HG03159 (cell line): ENCODE measurements around the gene INTS1.

Experiments
- ATAC-seq: cut with Tn5 transposase; IDR thresholded peaks from one replicate; pipeline ENCODE4 v1.9.1; 2021; ENCODE audit warnings: mild to moderate bottlenecking, moderate library complexity; ENCODE audit not compliant: unreplicated experiment

The INTS1 gene

GRCh38 chr7:1490837-1491236, 13.4 kb downstream of the INTS1 start:
- no peak for ATAC-seq

- no peak for ATAC-seq
Measured at GRCh38 chr7:1489336-1489735, 14.9 kb downstream of the INTS1 start.

DNA sequence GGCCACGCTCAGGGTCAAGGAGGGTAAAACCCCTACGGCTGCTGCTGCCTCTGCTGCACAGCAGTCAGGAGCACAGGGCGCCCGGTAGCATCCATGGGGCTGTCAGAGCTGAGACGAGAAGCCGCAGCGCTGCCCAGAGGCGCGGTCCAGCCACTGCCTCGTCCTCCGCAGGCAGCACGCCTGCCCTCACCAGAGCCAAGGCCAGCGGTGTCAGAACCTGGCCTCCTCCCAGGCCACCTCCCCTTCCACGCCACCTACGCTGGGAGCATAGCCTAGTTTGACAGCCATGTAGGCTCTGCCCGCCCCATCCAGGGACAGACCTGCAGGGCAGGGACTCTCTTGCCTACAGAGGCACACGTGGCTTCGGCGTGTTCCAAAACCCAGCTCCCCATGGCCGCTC, 16.2 kb downstream of the INTS1 start:
- ATAC-seq: no peak

- no peak for ATAC-seq
Measured at GRCh38 chr7:1487466-1487865, 16.7 kb downstream of the INTS1 start.

DNA sequence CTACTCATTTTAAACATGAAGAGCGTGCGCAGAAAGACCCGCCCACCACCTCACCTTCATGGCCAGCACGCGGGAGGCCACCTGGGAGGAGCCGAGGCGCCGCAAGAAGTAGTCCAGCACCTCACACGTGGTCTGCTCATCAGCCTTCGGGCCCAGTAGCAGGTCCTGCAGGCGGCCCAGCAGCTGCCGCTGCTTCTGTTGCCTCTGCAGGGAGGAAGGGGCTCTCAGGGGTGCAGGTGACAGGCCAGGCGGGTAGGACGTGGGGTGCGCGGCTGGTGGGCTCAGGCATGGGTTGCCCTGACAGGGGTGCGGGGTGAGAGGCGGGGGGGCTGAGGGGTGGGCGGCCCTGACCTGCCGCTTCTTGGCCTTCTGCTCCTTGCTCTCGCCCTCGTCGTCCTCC, 17.6 kb downstream of the INTS1 start:
- no peak for ATAC-seq

GRCh38 chr7:1485156-1485555, 19.0 kb downstream of the INTS1 start:
- ATAC-seq: no peak

- ATAC-seq: no peak
Measured at GRCh38 chr7:1484569-1484968, 19.6 kb downstream of the INTS1 start.

- no peak for ATAC-seq
Measured at GRCh38 chr7:1483536-1484505, 20.4 kb downstream of the INTS1 start.

DNA sequence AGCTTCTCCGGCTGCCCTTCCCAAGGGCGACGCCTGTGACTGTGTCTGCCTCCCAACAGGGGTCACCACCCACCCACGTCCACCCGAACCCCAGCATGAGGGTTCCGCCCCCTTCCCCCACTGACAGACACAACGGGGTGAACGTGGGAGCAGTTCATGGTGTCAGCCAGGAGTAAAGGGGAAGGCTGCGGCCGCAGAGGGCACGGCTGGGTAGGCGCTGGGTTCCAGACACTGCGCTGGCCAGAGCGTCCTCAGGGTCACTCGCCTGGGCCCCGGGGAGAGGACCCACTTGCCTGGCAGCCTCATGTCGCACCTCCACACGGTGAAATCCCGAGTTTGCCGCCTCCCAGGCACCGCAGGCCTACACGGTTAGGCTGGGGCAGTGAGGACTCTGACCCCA, 21.1 kb downstream of the INTS1 start:
- ATAC-seq: no peak

GRCh38 chr7:1481300-1481699, 22.9 kb downstream of the INTS1 start:
- ATAC-seq: no peak

- ATAC-seq: no peak
Measured at GRCh38 chr7:1480670-1481069, 23.5 kb downstream of the INTS1 start.

- no peak for ATAC-seq
Measured at GRCh38 chr7:1479287-1479686, 24.9 kb downstream of the INTS1 start.

DNA sequence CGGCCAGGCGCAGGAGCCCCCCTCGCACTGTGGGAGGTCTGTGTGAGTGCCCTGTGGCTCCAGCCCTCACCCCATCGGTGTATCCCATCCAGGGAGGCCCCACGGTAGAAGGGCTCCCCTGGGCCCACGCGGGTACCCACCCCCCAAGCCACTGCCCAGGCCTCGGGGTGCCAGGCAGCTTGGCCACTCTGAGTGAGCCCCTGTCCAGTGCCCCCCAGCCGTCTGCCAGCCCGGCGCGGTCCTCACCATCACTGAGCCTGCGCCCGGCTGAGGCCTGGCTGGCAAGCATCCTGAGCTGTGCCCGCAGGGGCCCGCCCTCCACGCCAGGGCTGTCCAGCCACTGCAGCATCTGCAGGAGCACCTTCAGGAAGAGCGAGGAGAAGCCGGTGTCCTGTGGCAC, 25.7 kb downstream of the INTS1 start:
- no peak for ATAC-seq

DNA sequence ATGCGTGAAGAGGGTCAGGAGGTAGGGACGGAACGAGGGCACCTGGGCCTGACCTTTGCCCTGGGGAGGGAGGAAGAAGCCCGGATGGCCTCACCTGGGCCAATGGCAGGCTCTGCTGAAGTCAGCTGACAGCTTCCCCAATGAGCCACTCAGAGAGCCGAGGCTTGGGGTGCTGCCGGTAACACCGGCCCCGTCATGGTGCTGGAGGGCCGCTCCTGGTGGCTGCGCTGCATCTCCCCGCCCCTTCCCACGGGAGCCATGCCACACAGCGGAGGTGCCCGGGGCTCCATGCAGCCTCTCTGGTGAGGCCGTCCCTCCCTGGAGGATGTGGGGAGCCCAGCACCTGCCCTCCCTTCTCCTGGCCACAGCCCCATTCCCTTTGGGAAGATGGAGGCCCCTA, 27.3 kb downstream of the INTS1 start:
- ATAC-seq: no peak

- ATAC-seq: no peak
Measured at GRCh38 chr7:1475991-1476390, 28.2 kb downstream of the INTS1 start.

DNA sequence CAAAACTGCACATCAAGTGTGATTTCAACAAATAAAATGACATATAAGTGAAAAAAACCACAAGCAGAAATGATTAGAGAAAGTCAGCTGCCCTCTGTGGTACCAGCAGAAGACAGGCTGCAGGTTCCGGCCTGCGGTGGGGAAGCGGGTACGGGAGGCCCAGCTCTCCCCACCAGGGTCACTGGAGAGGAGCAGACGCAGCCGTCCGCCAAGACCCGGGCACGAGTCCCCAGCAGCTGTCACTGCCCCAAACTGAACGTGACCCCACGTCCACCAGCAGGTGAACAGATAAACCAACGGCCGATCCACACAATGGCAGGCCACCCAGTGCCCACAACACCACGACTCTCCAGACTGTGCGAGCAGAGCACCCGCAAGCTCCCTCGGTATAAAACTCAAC, 28.8 kb downstream of the INTS1 start:
- ATAC-seq: no peak

DNA sequence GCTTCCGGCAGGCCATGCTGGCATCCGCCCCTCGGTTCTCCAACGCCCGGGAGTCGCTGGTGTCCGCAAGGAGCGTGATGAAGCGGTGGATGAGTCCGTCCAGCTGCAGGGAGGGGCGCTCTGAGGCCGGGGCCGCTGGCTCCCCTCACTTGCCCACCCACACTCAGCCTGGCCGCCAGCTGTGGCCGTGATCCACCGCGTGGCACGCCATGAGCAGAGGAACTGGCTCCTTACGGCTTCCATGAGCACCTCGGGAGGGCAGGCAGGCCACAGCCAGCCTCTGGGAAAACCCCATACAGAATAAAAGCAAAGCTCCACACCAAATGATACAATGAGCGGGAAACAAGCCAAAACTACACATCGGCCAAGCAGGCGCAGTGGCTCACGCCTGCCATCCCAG, 29.5 kb downstream of the INTS1 start:
- ATAC-seq: no peak

- ATAC-seq: no peak
Measured at GRCh38 chr7:1473864-1474512, 30.2 kb downstream of the INTS1 start.

- no peak for ATAC-seq
Measured at GRCh38 chr7:1470901-1471300, 33.3 kb downstream of the INTS1 start.

GRCh38 chr7:1468643-1469298, 35.4 kb downstream of the INTS1 start:
- no peak for ATAC-seq

DNA sequence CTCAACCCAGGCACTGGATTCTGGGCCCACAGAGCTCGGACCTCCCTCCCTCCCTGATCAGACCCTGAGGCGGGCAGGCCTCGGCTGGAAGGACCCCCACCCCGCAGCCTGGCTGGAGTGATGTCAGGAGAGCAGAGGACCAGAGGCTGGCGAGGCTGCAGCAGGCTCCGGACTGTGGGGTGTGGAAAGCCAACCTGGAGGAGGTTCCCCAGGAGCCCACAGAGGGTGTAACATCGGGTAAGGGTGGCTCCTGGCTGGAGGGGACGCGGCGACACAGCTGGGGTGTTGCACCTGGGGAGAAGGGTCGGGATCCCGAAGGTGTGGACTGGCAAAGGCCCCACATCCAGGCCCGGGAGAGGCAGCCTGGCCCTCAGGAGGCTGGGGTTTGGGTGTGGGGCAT, 36.0 kb downstream of the INTS1 start:
- ATAC-seq: no peak
